Measurements from ENCODE around the gene SRGAP1. TPM values are rescaled to one million over a fixed set of nuclear protein-coding genes. Genes with fewer than 3 reads are reported as not detected.
A peak's percentile ranks its signal among the peaks of the same experiment; 100 is the strongest.

Gene SRGAP1
- total and polyA plus RNA-seq, 2 donors from 2014 or later, result 1.8 to 13.5 TPM

GRCh38 chr12:64145226-64145625, 300.7 kb downstream of the SRGAP1 start:
- no peak overlapping the region for H3K9ac ChIP-seq (ENCODE audit: low read length in 3 of 3)
- no peak for TF ChIP-seq CTCF (IDR thresholded peaks at IDR 0.05; ENCODE audit: borderline replicate concordance, extremely low read depth, insufficient read depth)
- H3K9me3 ChIP-seq (ENCODE audit: control insufficient read depth in 2 of 3, insufficient read depth in 1 of 3, low read length in 3 of 3), result no peaks in the 10 kb centered on the region
- H3K36me3 ChIP-seq (ENCODE audit: control insufficient read depth in 2 of 3, insufficient read depth in 3 of 3, low read length in 3 of 3), result peaks cover 0 to 3% (median 2%) of the 10 kb centered on the region in 3 donors
- intact Hi-C loops (cut with DNase I), result no loop called here
- H3K27ac ChIP-seq (ENCODE audit: low read depth in 2 of 2, low read length in 2 of 2), result no peak overlapping the region
- no peak overlapping the region for H3K4me3 ChIP-seq (ENCODE audit: low read length in 3 of 3)
- no peak for DNase-seq
- no peaks in the 10 kb centered on the region for H3K4me1 ChIP-seq (ENCODE audit: control insufficient read depth in 2 of 3, insufficient read depth in 2 of 3, low read depth in 1 of 3, low read length in 3 of 3)
- no peak for FAIRE-seq
- no peaks in the 10 kb centered on the region for H3K27me3 ChIP-seq (ENCODE audit: control insufficient read depth, insufficient read depth, low read length)

- intact Hi-C loops (cut with DNase I), result no loop called here
- no peak for TF ChIP-seq CTCF (IDR thresholded peaks at IDR 0.05; ENCODE audit: borderline replicate concordance, extremely low read depth, insufficient read depth)
These were observed 302.6 kb downstream of the SRGAP1 start for GRCh38 chr12:64147011-64147631.

GRCh38 chr12:64147875-64148274, 303.4 kb downstream of the SRGAP1 start:
- no peak for FAIRE-seq
- Histone ChIP-seq H3K4me1 (ENCODE audit: control insufficient read depth in 2 of 3, insufficient read depth in 2 of 3, low read depth in 1 of 3, low read length in 3 of 3) (no peaks in the 10 kb centered on the region), H3K27ac (ENCODE audit: low read depth in 2 of 2, low read length in 2 of 2) (no peak overlapping the region), H3K9ac (ENCODE audit: low read length in 3 of 3) (no peak overlapping the region), H3K9me3 (ENCODE audit: control insufficient read depth in 2 of 3, insufficient read depth in 1 of 3, low read length in 3 of 3) (no peaks in the 10 kb centered on the region), H3K36me3 (ENCODE audit: control insufficient read depth in 2 of 3, insufficient read depth in 3 of 3, low read length in 3 of 3) (peaks cover 0 to 3% (median under 1%) of the 10 kb centered on the region in 3 donors), H3K27me3 (ENCODE audit: control insufficient read depth, insufficient read depth, low read length) (no peaks in the 10 kb centered on the region), H3K4me3 (ENCODE audit: low read length in 3 of 3) (no peak overlapping the region)
- no peak for DNase-seq
- no peak for TF ChIP-seq CTCF (IDR thresholded peaks at IDR 0.05; ENCODE audit: borderline replicate concordance, extremely low read depth, insufficient read depth)
- intact Hi-C loops (cut with DNase I), result no loop called here

More at GRCh38 chr12:64147011-64147631, 302.6 kb downstream of the SRGAP1 start:
- Histone ChIP-seq H3K9me3 (ENCODE audit: control insufficient read depth in 2 of 3, insufficient read depth in 1 of 3, low read length in 3 of 3) (no peaks in the 10 kb centered on the region), H3K9ac (ENCODE audit: low read length in 3 of 3) (no peak overlapping the region), H3K4me1 (ENCODE audit: control insufficient read depth in 2 of 3, insufficient read depth in 2 of 3, low read depth in 1 of 3, low read length in 3 of 3) (no peaks in the 10 kb centered on the region), H3K4me3 (ENCODE audit: low read length in 3 of 3) (peak overlapping the region; percentile 45 to 58 (median 57)), H3K27me3 (ENCODE audit: control insufficient read depth, insufficient read depth, low read length) (no peaks in the 10 kb centered on the region), H3K36me3 (ENCODE audit: control insufficient read depth in 2 of 3, insufficient read depth in 3 of 3, low read length in 3 of 3) (peaks cover 0 to 3% (median 2%) of the 10 kb centered on the region in 3 donors), H3K27ac (ENCODE audit: low read depth in 2 of 2, low read length in 2 of 2) (no peak overlapping the region)
- FAIRE-seq, result no peak
- peak in 4 of 5 donors; percentile 81 to 86 (median 83) for DNase-seq

Data from kidney (tissue), 14 donors.